Stimulated activated naive CD4-positive, alpha-beta T cell (primary cell): Measurements from ENCODE around the gene POLA2.
"Not testable (repeated sequence)": the region's sequence is repeated elsewhere in the genome, so short reads cannot be mapped to it uniquely, and the experiment has no call there.

Source experiments
- DNase-seq, 6 experiments: peaks; one replicate each; lab custom pipeline; 2025; lab: John Stamatoyannopoulos, UW

POLA2 gene, protein sequence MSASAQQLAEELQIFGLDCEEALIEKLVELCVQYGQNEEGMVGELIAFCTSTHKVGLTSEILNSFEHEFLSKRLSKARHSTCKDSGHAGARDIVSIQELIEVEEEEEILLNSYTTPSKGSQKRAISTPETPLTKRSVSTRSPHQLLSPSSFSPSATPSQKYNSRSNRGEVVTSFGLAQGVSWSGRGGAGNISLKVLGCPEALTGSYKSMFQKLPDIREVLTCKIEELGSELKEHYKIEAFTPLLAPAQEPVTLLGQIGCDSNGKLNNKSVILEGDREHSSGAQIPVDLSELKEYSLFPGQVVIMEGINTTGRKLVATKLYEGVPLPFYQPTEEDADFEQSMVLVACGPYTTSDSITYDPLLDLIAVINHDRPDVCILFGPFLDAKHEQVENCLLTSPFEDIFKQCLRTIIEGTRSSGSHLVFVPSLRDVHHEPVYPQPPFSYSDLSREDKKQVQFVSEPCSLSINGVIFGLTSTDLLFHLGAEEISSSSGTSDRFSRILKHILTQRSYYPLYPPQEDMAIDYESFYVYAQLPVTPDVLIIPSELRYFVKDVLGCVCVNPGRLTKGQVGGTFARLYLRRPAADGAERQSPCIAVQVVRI

DNA sequence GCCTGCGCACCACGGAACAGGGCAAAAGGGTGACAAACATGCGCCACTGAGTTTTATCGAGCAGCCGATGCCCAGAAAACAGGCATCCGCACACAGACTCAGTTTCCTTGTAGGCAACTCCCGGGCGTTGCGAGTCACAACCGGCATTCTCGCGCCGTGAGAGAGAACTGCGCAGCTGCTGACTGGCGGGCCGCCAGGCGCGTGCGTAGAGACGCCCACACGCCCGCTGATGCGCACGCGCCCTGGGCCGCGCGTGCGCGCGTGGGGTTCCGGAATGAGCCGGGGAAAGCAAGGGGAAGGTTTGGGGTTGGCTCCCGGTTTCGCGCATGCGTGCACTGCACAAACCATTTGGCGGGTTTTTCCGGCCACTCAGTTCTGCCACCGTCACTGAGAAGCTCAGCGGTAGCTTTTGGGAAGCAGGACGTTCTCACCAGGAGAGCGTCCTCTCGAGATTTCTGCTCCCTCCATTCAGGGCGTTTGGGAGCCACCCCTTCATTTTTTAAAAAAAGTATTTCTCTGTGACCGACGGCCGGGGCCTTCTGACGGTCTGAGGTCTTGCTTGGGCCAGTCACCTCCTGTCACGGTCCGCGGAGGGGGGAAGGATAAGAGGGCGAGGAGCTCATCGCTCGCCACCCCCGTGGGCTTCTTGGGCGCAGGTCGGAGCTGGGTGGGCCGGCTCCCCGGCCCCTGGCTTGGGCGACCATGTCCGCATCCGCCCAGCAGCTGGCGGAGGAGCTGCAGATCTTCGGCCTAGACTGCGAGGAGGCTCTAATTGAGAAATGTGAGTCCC lies at the start of gene POLA2:
Gene POLA2, plus strand, starts transcription at position 372 of the 790 bp plus-strand sequence. Its CDS starts 331 bp downstream, at position 703.
- peak; percentile 91 to 98 (median 96) for DNase-seq

DNA sequence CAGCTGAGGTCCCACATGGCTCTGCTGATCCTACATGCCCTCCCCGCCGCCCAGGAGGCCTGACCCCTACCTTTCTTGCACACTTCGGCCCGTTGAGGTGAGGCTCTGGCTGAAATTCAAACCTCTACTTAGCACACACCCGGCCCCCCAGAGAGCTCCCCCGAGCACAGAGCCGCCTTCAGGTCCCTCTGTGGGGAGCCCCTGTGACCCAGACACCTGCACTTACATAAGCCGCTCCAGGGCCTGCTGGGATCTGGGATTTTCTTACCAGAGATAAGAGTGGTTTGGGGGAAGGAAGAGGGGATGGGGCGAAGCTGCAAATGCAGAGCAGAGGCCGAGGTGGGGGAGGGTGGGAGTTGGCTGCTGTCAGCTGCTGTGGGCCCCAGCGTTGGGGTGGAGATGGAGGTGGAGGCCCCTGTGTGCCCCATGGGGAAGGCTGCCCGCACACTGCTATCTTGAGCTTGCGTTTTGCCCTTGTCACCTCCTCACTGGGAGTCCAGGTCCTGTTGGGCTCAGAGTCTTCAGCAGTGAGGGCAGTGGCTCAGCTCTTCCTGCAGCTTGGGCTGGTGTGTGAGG lies 49.4 kb upstream of the POLA2 start:
- no peak for DNase-seq

DNA sequence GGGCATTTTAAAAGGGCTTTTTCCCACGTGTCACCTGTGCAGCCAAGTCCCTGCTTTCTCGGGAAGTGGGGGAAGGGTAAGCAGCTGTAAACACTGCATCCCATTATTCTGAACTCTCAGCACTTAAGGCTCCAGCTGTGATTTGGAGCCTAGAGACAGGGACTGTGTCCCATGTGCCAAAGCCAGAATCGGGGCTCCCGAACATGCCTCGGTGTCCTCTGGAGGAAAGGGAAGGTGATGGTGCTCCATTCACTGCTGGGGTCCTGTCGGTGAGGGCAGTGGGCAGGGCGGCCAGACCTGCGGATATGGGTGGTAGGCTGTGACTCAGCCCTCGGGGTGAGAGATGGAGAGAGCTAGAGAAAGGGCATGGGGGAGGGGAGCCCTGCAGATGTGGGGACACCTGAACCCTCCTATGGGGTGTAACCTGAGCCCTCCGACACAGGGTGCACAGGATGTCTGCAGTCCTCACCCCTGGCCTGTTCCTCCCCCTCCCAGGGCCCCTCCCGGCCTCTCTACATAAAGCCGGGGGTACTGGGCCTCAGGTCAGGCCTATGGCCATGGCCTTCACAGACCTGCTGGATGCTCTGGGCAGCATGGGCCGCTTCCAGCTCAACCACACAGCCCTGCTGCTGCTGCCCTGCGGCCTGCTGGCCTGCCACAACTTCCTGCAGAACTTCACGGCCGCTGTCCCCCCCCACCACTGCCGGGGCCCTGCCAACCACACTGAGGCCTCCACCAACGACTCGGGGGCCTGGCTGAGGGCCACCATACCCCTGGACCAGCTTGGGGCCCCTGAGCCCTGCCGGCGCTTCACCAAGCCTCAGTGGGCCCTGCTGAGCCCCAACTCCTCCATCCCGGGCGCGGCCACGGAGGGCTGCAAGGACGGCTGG lies 48.2 kb upstream of the POLA2 start:
- peak in 1 of 6 experiments; percentile 23 for DNase-seq

DNA sequence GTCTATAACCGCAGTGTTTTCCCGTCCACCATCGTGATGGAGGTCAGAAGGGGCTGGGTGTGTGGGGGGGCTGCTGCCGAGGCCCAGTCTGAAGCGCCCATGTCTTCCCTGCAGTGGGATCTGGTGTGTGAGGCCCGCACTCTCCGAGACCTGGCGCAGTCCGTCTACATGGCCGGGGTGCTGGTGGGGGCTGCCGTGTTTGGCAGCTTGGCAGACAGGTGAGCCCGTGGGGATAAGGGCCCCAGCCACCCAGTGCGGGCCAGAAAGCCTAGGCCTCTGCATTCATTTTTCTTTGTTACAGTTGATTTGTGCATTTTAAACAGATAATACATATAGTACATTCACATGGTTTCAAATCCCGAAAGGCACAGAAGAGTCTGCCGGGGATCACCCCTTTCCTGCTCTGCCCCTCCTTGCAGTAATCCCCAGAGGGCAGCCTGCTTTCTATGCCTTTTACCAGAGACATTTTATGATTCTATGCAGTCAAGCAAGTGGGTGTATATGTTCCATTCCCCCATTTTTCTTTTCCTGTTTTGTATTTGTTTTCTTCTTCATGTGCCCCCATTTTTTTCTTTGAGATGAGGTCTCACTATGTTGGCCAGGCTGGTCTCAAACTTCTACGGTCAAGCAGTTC lies 47.4 kb upstream of the POLA2 start:
- no peak for DNase-seq

DNA sequence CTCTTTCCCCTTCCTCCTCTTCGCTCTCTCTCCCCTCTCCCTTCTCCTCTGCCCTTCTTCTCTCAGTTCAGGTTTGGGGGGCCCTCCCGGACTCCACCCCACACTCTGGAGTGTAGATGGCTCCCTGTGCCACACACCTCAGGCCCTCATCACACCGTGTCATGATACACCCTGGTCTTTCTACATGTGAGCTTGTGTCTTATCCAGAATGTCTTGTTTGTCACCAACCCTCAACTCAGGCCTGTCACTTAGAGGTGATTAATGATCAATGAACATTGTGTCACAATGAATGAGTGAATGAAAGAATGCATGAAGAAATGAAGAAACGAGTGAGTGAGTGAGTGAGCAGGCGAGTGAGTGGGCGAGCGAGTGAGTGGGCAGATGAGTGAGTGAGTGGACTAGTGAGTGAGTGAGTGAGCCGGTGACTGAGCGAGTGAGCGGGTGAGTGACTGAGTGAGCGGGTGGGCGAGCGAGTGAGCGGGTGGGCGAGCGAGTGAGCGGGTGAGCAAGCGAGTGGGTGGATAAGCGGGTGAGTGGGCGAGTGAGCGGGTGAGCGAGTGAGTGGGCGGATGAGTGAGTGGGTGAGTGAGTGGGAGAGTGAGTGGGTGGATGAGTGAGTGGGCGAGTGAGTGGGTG lies 46.2 kb upstream of the POLA2 start:
- no peak for DNase-seq

DNA sequence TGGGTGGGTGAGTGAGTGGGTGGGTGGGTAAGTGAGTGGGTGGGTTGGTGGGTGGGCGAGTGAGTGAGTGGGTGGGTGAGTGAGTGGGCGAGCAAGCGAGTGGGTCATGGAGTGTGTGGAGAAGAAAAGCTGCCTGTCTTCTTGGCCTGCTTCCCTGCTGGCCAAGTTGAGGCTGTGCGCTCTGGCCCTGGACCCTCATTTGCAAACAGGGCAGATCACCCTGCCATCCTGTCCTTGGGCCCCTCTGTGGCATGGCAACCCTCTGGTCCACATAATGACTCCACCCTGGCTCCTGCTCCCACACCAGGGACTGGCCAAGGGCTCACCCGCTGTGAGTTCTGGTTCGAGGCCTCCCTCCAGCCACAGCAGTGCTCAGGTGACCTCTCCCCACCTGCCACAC lies 44.9 kb upstream of the POLA2 start:
- DNase-seq: no peak

DNA sequence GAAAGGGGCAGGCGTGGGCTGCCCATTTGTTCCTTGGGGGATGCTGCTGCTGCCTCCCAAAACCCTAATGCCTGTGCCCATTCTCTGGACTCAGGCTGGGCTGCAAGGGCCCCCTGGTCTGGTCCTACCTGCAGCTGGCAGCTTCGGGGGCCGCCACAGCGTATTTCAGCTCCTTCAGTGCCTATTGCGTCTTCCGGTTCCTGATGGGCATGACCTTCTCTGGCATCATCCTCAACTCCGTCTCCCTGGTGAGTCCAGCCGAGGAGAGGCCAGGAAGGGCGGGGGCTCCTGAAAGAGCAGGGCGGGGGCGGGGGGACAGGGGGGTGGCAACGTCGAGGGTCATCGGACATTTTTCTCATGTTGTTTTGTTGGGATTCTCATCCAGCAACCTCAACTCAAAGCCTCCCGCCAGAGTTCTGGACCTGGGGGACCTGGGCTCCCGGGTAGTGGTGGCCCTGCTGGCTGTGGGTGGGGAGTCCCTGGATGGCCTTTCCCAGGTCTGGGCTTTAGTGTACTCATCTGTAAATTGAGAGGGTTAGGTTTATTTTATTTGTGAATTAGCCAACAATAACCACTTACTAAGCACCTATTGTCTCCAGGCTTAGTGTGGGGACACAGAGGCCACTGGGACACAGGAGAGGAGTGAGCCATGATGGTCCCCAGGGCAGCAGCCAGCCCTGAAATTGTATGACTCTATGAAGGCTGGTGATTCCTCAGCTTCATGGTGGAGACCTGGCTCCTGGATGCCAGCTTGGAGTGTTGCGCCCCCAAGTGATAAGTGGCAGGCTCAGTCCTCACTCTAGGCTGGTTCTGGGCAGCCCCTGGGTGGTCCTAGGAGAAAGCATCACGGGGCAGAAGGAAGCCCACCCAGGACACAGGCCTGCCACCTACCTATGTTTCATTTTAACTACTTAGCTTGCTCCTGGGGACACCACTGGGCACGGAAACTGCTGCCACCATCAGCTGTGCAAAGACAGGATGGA lies 44.0 kb upstream of the POLA2 start:
- no peak for DNase-seq

DNA sequence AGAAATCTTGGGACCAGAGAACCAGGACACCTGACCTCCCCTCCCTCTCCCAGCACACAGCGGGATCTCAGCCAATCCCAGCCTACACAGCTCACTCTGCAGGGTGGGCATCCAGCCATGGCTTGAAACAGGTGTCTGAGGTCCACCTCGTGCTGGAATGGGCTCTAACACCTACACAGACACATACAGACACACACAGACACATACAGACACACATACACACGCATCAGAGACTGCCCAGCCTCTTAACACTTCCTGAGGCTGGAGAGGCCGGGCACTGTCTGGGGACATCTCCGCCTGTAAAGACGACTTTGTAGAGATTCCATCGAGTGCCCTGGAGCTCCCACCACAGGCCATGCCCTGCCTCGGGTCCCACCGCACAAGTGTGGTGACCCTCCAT lies 43.3 kb upstream of the POLA2 start:
- DNase-seq: no peak

DNA sequence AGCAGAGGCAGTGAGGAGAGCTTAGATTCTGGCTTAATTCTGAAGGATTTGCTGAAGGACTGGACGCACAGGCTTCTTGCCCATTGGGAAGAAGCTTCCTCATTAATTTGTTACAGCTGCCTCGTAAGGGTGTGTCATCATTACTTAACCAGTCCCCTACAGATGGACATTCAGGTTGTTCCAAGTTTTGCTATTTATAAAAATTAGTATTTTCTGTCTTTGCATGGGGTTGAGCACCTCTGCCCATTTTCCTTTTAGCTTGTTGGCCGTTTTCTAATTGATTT lies 41.9 kb upstream of the POLA2 start:
- DNase-seq: no peak

DNA sequence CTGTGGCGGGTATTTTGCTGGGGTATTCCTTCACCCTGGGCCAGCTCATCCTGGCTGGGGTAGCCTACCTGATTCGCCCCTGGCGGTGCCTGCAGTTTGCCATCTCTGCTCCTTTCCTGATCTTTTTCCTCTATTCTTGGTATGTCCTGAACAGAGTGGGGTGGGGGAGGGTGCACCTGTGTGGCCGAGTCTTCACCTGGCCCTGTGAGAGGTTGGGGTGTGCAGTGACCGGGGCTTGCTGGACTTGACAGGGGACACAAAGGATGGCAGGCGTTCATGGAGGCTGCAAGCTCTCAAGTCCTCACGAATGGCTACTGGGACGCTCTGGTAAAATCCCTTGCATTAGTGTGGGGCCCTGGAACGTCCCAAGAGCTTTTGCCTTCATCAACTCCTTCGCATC lies 40.7 kb upstream of the POLA2 start:
- no peak for DNase-seq

DNA sequence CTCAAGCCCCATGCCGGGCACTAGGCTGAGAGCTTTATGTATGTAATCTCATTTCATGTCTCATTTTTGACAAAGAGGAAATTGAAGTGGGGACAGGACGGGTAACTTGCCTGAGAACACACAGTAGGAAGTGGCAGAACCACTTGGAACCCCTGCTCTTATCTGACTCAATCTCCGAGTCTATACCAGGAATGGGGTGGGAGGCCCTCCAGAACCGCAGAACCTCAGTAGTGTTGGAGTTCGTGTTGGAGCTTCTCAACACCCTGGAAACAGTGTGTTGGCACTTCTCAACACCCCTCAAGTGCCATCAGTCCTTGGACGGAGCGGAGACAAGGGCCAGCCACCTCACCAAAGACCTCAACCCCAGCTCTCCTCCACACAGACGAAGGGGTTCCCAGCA lies 38.8 kb upstream of the POLA2 start:
- no peak for DNase-seq

DNA sequence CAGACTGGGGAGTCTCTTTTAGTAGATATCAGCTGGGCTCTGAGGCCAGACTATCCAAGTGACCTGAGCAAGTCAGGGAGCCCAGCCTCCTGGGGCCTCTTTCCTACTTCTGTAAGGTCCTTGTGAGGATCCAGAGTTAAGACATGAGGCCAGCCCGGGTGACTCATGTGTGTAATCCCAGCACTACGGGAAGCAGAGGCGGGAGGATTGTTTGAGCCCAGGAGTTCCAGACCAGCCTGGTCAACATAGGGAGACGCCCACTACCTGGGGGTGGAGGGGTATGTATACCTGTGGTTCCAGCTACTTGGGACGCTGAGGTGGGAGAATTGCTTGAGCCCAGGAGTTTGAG lies 36.9 kb upstream of the POLA2 start:
- no peak for DNase-seq

DNA sequence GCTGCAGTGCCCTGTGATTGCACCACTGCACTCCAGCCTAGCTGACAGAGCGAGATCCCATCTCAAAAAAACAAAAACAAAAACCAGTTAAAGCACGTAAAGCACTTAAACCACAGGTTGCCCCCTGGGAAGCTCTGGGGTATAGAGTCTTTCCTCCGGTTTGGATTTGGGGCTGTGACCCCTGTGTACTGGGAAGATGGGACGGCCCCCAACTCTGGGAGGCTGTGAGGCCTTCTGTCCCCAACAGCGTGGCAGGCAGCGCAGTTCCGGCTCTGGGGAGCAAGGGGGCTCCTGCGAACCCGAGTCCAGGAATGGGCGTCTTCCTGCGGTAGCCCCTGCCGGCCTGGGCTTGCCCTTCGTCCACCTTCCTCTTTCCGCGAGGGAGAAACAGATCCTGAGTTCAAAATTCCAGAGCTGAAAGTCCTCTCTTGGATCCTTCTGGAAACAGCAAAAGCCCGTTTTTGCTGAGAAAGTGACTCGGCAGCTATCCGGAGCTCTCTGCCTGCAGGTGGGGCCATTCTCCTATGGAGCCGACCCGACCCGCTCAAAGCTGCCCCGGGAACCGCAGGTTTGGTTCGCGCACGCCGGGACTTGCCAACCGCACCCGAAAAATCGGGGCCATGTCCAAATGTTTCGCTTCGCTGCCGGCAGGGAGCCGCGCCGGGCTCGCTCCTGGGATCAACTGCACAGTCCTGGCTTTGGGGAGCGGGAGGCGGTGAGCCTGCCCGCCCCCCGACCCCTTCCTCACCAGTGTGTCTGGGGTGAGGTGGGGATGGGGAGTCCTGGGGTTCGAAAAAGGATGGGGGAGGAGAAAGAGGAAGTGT lies 36.3 kb upstream of the POLA2 start:
- peak; percentile 11 to 55 (median 50) for DNase-seq

DNA sequence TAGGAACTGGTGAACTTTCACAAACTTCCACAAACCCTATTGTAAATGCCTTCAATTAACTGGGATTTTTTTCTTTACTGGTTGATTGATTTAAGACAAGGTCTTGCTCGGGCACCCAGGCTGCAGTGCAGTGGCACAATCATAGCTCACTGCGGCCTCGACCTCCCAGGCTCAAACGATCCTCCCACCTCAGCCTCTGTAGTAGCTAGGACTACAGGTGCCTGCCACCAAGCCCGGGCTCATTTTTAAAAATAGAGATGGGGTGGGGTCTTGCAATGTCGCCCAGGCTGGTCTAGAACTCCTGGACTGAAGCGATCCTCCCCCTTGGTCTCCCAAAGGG lies 35.7 kb upstream of the POLA2 start:
- no peak for DNase-seq

DNA sequence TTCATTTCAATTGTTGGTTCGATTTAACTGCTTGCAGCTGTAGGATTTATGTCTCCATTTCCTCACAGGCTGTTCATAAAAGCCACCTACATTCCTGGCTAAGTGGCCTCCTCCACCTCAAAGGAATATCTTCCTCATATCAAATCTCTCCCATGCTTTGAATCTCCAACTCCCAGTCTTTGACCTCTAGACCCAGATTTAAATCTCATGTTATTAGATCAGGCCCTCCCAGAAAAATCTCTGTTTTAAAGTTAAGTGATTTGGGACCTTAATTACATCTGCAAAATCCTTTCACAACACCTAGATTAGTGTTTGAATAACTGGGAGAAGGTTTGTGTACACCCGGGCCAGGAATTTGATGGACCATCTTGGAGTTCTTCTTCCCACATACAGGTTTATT lies 33.9 kb upstream of the POLA2 start:
- no peak for DNase-seq

DNA sequence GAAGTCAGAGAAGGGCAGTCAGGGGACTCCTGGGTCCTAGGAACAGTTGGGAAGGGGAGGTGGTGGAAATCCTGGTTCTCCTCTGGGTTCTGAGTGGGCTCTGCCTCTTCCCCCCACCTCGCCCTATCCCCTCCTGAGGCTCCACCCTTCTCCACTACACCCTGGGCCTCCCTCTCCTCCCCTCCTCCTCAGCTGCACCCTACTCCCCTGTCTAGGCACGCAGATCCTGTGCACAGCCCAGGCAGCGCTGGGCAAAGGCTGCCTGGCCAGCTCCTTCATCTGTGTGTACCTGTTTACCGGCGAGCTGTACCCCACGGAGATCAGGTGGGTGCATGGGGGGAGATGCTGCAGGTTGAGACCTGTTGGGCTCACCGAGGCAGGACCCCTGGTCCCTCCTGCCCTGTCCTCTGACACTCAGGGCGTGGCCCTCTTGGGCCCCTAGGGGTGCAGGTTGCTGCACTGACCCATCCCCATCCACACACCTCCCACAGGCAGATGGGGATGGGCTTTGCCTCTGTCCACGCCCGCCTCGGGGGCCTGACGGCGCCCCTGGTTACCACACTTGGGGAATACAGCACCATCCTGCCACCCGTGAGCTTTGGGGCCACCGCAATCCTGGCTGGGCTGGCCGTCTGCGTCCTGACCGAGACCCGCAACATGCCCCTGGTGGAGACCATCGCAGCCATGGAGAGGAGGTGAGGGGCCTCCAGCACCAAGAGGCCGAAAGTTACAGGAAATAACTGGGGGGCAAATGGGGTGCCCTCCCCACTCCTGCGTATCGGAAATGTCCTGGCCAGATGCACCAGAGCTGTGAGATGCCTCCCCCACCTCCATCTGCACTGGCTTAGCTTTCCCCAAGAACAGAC lies 25.3 kb upstream of the POLA2 start:
- DNase-seq: no peak

DNA sequence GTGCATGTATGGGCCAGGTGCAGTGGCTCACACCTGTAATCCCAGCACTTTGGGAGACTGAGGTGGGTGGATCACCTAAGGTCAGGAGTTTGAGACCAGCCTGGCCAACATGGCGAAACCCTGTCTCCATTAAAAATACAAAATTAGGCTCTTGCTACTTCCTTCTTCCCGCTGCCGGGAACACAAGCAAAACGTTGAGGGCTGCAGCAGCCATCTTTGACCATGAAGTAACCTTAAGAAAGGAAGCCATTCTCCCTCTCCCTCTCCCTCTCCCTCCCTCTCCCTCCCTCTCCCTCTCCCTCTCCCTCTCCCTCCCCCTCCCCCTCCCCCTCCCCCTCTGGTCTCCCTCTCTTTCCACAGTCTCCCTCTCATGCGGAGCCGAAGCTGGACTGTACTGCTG lies 23.5 kb upstream of the POLA2 start:
- not testable (repeated sequence) for DNase-seq

DNA sequence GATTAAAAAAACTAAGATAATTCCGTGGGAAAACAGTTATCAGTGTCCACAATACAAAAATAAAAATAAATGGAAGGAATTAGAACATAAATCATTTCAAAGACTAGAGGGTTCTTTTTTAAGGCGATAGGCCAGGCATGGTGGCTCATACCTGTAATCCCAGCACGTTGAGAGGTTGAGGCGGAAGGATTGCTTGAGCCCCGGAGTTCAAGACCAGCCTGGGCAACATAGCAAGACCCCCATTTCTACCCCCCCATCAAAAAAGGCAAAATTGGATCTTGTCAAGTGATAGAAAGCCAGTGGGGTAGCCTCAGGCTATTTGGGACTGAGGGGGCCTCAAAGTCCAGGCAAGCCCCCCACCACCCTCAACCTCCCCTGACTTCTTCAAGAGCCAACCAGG lies 20.6 kb upstream of the POLA2 start:
- DNase-seq: no peak
